ENCODE results near the gene AGT. TPM values are rescaled to one million over a fixed set of nuclear protein-coding genes. Genes with fewer than 3 reads are reported as not detected.

The AGT gene
- total RNA-seq, 1 experiment from 2014 or later = 0.93 TPM

- Histone ChIP-seq H3K9me2 (ENCODE audit: insufficient read depth) (no peaks in the 10 kb centered on the region), H3K27ac (ENCODE audit: low read depth, low read length) (no peak overlapping the region), H3K9ac (ENCODE audit: low read length) (no peak overlapping the region), H2AFZ (ENCODE audit: low read depth, low read length, poor library complexity, severe bottlenecking) (no peak overlapping the region), H4K20me1 (ENCODE audit: insufficient read depth) (no peaks in the 10 kb centered on the region), H3K27me3 (ENCODE audit: insufficient read depth, low read length) (no peaks in the 10 kb centered on the region), H3K79me2 (ENCODE audit: insufficient read depth, low read length) (no peaks in the 10 kb centered on the region), H3K4me1 (ENCODE audit: control insufficient read depth in 1 of 2, insufficient read depth in 2 of 2, low read length in 2 of 2) (peaks cover 3 to 5% of the 10 kb centered on the region in 2 experiments; a peak in 3 of 4 replicates), H3K36me3 (ENCODE audit: control insufficient read depth in 1 of 2, insufficient read depth in 2 of 2, low read length in 2 of 2) (no peaks in the 10 kb centered on the region), H3K9me3 (ENCODE audit: control insufficient read depth in 1 of 2, insufficient read depth in 1 of 2, low read depth in 1 of 2, low read length in 2 of 2) (no peaks in the 10 kb centered on the region), H3K4me2 (ENCODE audit: low read length) (no peak overlapping the region), H3K4me3 (replicated peaks in 1 of 2; ENCODE audit: low read depth in 1 of 2, low read length in 2 of 2) (no peak overlapping the region)
- TF ChIP-seq SRF (IDR thresholded peaks at IDR 0.05; ENCODE audit: low read depth) = no peak
- no peak for TF ChIP-seq EZH2phosphoT487 (IDR thresholded peaks at IDR 0.05; ENCODE audit: borderline replicate concordance)
- TF ChIP-seq ZBTB33 (IDR thresholded peaks at IDR 0.05; ENCODE audit: extremely low read depth, insufficient replicate concordance, low read length) = no peak
- TF ChIP-seq MAX (IDR thresholded peaks at IDR 0.05) = no peak
- TF ChIP-seq YY1 (IDR thresholded peaks at IDR 0.05; ENCODE audit: extremely low read depth, insufficient replicate concordance, low read depth, low read length) = no peak
- TF ChIP-seq ZFX (IDR thresholded peaks at IDR 0.05) = no peak
- no peak for TF ChIP-seq EZH2 (IDR thresholded peaks at IDR 0.05)
- TF ChIP-seq TCF7L2 (IDR thresholded peaks at IDR 0.05; ENCODE audit: borderline replicate concordance, extremely low read depth, insufficient read depth, insufficient read length) = no peak
- no peak for TF ChIP-seq CTCF (IDR thresholded peaks at IDR 0.05 in 2 of 3, conservative IDR thresholded peaks at IDR 0.05 in 1 of 3; ENCODE audit: borderline replicate concordance in 1 of 3, insufficient read depth in 1 of 3, low read depth in 2 of 3, low read length in 2 of 3)
- TF ChIP-seq EGR1 (IDR thresholded peaks at IDR 0.05; ENCODE audit: low read depth) = no peak
- TF ChIP-seq ATF3 (IDR thresholded peaks at IDR 0.05) = no peak
- no peak for TF ChIP-seq ZNF274 (IDR thresholded peaks at IDR 0.05; ENCODE audit: low read depth, low read length)
- TF ChIP-seq SIN3A (IDR thresholded peaks at IDR 0.05; ENCODE audit: low read depth) = no peak
- no TSS peak for BruUV-seq (replicated peaks)
- ChIA-PET CTCF (no interaction called here), POLR2A (no interaction called here), RAD21 (ENCODE audit: low non-redundant PET in 1 of 2, low total read pairs in 2 of 2, uncharacterized antibody in 2 of 2, unreplicated experiment in 2 of 2) (no interaction called here)
- no peak for ATAC-seq
- DNase-seq (ENCODE audit: low read depth, low spot score) = no peak
- intact Hi-C loops (cut with micrococcal nuclease) = no loop called here
Measured at GRCh38 chr1:230759369-230760065, 45.6 kb upstream of the AGT start.
